Uterus (tissue), 2 donors: ENCODE measurements around the gene AGBL5.

Experiments used
- CTCF ChIP-seq, 4 experiments: fragments of 200-600 bp in 2 of 4; fragments of 450-650 bp in 2 of 4; sonication (generic) in 2 of 4; IDR thresholded peaks; one replicate each; pipeline ENCODE4 v1.5.1; 2016 to 2019; ENCODE audit warnings: antibody characterized with exemption in 4 of 4, mild to moderate bottlenecking in 2 of 4, moderate library complexity in 1 of 4
- POLR2A ChIP-seq, 2 donors: fragments of 450-650 bp; IDR thresholded peaks; one replicate each; pipeline ENCODE4 v1.6.1; 2016; ENCODE audit warnings: antibody characterized with exemption in 2 of 2, mild to moderate bottlenecking in 1 of 2, moderate library complexity in 1 of 2

DNA sequence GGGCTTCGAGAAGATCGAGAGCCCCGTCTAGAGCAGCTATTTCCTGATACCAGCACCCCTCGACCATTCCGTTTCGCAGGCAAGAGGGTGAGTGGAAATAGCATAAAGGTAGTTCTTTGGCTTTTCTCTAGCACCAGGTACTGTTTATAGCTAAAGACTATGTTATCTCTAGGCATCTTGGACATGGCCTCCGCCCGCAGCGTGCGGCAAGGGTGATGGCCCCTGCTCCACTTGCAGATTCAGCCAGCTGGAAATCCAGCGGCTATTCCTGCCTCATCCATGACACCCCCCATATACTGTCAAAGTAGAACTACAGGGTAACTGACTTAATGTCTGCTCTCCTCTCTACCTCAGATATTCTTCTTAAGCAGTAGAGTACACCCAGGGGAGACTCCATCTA lies 3.3 kb downstream of the AGBL5 start:
- no peak for TF ChIP-seq CTCF (IDR thresholded peaks at IDR 0.05)
- TF ChIP-seq POLR2A (IDR thresholded peaks at IDR 0.05), result no peak
